ENCODE data around the gene MTA1.

MTA1 gene

DNA sequence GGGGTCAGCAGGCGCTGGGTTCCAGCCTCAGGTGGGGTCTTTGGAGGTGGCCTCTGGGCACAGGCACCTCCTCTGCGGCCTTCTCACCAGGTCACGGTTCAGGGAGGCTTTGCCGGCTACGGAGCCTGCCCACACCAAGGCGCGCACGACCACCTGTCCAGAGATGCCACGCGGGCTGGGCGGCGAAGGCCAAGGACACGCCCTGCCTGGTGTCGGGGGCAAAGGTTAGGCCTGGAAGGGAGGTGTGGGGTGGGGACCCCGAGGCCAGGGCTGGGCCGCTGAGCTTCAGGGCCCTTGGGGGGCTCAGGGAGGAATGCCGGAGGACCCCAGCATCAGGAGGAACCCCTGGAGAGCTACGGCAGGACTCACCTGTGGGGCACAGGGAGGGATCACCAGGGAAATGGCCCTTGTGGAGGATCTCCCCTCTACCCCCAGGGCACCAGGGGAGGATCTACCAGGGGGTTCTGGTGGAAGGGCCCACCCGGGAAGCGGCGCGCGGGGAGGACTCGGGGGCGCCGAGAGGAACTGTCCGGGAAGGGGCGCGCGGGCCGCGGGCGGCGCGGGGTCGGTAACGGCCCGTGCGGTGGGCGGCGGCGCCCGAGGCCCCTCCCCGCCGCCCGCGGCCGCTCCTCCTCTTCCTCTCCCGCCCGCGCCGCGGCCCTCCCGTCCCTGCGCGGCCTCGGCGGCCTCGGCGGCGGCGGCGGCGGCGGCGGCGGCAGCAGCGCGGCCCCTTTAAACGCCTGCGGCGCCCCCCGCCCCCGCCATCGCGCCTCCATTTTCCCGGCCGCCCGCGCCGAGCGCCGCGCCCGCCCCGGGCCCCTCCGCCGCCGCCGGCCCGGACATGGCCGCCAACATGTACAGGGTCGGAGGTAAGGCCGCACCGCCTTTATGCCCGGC is at the start of gene MTA1:
TSS of gene MTA1 (plus strand) at position 633 of the 897 bp plus-strand sequence. CDS start at position 842, 209 bp downstream.
- DNase-seq (ENCODE audit: low read depth), result peak; percentile 43

- no peak for DNase-seq (ENCODE audit: low read depth)
Measured at GRCh38 chr14:105374389-105374788, 45.2 kb upstream of the MTA1 start.

DNA sequence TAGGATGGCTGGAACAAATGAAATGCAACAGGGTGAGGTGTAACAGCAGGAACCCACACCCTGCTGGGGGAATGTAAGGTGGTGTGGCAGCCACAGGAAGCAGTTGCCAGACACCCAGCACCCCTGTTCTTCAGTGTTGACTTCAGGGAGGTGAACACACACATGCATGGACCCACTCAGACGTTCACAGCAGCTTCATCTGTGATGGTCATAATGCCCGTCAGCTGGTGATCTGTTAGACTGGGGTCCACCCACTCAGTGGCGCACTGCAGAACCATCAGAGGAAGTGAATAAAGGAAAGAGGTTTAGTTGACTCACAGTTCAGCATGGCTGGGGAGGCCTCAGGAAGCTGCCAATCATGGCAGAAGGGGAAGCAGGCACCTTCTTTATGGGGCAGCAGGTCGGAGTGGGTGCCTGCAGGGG is 44.0 kb upstream of the MTA1 start:
- no peak for DNase-seq (ENCODE audit: low read depth)

- DNase-seq (ENCODE audit: low read depth), result no peak
Measured at GRCh38 chr14:105376521-105377440, 42.8 kb upstream of the MTA1 start.

GRCh38 chr14:105377555-105378182 is 42.0 kb upstream of the MTA1 start:
- no peak for DNase-seq (ENCODE audit: low read depth)

GRCh38 chr14:105378199-105378598 is 41.4 kb upstream of the MTA1 start:
- DNase-seq (ENCODE audit: low read depth), result no peak

GRCh38 chr14:105378873-105379685 is 40.5 kb upstream of the MTA1 start:
- no peak for DNase-seq (ENCODE audit: low read depth)

DNA sequence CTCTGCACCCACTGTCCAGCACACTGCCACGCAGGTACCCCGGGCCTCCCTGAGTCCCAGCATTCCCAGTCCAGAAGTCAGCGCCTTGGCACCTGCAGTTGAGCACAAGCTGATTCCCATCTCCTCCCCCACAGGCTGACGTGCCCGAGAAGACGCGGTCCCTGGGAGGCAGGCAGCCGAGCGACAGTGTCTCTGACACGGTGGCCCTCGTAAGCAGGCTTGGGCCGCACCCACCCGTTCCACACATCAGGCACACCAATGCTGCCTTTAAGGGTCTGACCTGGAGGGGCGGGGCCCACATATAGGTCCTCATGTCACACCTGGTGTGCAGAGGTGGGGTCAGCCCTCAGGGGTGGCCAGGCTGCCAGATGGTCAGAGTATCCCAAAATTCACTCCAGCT is 39.7 kb upstream of the MTA1 start:
- DNase-seq (ENCODE audit: low read depth), result no peak

GRCh38 chr14:105380756-105381155 is 38.9 kb upstream of the MTA1 start:
- no peak for DNase-seq (ENCODE audit: low read depth)

DNA sequence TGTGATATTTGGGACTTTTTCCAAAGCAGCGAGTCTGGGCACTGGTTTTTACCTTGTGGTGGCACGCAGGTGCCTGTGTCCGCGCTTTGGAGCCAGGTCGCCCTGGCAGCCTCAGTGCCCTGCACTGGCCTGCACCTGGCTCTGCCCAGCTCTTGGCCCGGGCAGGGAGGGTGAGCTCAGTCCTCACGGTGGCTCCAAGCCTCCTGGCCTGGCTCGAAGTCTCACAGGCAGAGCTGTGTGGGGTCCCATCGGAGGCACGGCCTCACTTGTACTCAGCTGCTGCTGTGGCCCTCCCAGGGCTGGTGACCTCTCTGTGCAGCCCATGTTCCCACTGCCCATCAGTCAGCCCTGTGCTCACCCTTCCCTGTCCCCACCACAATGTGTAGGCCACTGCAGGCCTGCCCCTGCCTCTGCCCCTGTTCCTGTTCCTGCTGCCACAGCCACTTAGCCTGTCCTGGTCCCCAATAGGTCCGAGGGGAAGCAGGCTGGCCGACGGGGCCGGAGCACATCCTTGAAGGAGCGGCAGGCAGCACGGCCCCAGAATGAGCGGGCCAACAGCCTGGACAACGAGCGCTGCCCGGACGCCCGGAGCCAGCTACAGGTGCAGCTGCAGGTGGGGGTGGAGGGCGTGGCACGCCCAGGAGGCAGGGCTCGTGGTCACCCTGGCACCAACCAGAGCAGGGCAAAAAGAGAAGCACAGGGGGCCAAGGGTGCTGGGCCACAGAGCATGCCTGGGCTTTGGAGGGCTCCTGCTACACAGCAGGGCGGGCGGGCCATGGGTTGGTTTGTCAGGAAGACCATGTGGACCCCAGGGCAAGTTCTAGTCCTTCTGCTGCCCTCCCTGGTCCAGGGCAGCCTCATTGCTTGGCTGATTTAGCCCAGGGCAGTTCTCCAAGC is 37.9 kb upstream of the MTA1 start:
- no peak for DNase-seq (ENCODE audit: low read depth)

DNA sequence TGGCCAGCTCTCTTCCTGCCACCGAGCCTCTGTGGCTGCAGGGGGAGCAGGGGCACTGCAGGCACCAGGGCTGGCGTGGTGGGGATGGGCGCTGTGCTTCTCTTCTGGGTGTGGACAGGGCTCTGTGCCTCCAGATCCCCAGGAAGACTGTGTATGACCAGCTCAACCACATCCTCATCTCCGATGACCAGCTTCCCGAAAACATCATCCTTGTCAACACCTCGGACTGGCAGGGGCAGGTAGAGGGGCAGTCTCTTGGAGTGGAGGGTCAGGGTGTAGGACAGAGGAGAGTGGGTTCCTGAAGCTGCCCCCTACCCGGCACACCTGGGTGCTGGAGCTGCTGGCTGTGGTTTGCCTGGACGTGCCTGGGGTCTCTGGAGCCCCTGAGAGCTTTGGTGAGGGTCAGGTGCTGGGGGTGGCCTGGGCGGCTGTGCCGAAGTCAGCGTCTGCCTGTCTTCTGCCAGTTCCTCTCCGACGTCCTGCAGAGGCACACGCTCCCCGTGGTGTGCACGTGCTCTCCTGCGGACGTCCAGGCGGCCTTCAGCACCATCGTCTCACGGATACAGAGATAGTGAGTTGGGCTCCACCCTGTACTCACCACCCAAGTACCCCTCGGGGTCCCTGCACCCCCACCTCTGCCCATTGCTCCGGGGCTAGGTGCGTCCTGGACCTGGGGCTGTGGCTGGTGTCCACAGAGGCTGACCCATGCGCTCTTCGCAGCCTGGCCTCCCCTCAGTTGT is 37.1 kb upstream of the MTA1 start:
- DNase-seq (ENCODE audit: low read depth), result no peak

GRCh38 chr14:105383083-105383730 is 36.4 kb upstream of the MTA1 start:
- no peak for DNase-seq (ENCODE audit: low read depth)

DNA sequence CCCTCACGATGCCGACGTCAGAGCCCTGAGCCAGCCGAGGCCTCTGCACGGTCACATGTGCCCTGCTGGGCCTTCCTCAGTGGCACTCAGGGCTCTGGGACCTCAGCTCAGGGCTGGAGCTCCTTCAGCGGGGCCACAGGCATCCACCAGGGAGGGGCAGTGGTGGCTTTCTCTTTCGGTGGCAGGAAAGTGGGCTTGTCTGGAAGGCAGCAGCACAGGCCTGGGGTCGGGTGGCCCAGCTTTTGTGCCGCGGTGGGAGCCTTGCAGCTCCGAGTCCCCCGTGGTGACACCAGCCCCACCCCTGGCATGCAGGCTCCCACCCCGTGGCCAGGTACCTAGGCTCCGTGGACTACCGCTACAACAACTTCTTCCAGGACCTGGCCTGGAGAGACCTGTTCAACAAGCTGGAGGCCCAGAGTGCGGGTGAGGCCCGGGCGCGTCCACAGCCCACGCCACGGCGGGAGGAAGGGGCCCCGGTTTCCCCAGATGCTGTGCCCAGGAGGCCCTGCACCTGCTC is 35.5 kb upstream of the MTA1 start:
- no peak for DNase-seq (ENCODE audit: low read depth)

DNA sequence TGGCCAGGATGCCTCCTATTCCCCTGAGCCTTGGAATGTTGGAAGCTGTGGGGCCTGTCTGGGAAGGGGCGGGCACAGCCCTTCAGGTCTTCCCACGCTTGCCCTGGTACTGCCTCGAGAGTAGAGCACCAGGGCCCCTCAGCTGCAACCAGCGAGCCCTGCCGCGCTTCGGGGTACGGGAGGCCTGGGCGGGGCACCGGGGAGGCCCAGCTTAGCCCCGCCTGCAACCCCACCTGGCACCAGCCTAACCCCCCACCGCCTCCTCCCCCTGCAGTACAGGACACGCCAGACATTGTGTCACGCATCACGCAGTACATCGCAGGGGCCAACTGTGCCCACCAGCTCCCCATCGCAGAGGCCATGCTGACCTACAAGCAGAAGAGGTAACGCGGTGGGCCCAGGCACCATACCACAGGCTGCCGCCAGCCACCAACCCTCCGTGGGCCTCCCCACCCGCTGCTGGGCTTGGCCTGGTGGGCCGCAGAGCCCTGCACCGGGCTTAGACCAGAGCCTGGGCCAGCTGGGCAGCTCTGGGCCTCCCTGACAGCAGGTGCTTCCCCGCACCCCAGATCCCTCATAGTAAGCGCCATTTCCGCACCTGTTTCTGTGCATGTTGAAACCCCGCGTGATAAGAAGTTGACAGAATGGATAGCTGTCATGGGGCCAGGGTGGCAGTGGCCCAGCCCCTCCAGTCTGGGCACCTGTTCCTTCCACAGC is 34.9 kb upstream of the MTA1 start:
- DNase-seq (ENCODE audit: low read depth), result no peak

GRCh38 chr14:105385322-105385637 is 34.3 kb upstream of the MTA1 start:
- DNase-seq (ENCODE audit: low read depth), result no peak

GRCh38 chr14:105385698-105386365 is 33.8 kb upstream of the MTA1 start:
- DNase-seq (ENCODE audit: low read depth), result no peak

DNA sequence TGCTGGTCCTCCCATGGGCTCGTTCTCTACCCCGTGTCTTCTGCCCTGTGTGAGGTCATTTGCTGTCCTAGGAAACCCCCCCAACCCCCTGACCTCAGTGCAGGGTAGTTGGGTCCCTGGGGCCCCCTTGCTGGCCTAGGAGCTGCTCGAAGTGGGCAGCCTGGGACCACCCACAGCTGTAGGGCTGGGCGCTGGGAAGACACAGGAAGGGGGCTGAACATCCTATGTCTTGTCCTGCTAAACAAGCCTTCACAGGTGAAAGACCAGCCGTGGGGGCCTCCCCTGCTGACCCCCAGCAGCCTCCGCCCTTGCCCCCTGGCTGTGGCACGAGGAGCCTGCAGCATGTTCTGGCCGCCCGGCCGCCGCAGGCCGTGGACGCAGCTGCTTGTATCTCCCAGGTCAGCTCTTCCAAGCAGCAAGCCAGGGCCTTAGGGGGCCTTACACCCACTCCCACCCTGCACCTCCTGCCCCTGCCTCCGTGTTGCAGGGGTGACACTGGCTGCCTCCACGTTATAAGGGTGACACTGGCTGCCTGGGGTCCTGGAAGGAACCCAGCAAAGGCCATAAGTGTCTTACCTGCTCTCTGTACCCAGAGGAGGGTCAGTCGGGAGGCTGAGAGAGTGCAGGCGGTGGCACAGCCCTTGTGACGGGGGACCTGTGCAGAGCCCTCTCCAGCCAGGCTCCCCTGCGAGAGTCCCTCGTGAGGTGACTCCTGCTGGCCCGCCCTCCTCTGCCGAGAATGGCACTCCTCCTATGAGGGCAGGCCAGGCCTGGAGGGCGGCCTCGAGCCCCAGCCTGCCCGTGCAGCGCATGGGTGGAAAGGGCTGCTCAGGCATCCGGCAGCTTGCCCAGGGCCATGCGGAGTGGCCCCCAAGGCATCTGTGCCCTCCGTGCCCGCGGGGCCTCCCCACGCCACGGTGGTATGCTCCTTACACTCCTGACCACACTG is 32.8 kb upstream of the MTA1 start:
- DNase-seq (ENCODE audit: low read depth), result no peak

Data from activated T-helper 9 cell treated with anti-CD3 and anti-CD28 coated beads, Interleukin-2, amount 50 U/mL, for 16 hours (primary cell).